ENCODE data around the gene GAN.
A peak's percentile ranks its signal among the peaks of the same experiment; 100 is the strongest.

GAN gene

DNA sequence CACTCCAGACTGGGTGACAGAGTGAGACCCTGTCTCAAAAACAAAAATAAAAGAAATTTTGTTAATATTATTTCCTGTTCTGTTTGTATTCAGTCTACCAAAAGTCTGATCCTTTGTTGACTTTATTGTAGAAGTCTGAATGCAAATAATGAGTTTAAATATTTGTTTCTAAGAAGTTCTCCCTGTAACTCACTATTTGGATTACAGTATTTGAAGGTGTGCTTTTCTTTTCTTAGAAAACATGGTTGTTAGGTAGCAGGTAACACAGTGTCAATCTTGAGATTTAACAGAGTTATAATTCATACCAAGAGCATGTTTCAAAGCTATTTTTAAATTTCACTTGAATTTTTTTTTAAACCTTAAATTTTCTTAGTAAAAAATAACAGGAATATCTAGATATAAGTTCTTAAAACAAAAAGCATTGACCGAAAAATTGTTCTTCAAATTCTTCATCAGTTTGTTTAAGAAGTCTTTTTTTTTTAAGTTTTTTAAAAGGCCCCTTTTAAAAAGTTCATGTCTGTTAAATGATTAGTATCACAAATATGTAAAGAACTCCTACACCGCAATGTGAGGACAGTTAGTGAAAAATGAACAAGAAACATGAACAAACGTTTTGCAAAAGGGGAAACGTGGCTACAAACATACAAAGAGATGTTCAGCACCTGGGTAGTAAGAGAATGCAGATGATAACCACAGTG lies 35.0 kb downstream of the GAN start:
- no peak for DNase-seq (ENCODE audit: low spot score)
- no peak for FAIRE-seq

DNA sequence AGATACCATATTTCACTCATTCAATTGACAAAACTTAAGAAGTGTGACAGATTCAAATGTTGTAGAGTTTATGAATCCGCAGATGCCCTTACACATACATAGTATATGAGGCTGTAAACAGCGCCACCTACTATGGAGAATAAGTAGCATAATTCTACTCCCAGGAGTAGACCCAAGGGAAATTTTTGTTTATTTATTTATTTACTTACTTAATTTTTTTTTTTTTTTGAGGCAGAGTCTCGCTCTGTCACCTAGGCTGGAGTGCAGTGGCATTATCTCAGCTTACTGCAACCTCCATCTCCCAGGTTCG lies 35.5 kb downstream of the GAN start:
- no peak for FAIRE-seq
- no peak for DNase-seq (ENCODE audit: low spot score)

DNA sequence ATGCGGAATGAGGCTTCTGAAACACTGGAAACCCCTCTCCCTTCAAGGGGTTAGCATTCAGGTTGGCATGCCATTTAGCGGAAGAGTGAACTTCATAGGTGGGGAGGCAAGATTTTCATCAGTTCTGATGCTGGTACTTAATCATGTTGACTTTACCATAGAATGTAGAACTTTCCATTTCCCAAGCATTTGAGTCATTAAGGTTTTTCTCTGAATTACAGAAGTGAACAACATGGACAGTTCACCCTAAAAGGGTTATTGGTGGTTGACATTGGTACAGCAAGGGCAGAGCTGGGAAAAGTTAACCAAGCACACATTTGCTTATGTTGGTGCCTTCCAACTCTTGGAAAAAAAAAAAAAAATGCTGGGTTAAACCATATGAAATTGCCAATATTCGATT lies 39.1 kb downstream of the GAN start:
- FAIRE-seq, result no peak
- no peak for DNase-seq (ENCODE audit: low spot score)

DNA sequence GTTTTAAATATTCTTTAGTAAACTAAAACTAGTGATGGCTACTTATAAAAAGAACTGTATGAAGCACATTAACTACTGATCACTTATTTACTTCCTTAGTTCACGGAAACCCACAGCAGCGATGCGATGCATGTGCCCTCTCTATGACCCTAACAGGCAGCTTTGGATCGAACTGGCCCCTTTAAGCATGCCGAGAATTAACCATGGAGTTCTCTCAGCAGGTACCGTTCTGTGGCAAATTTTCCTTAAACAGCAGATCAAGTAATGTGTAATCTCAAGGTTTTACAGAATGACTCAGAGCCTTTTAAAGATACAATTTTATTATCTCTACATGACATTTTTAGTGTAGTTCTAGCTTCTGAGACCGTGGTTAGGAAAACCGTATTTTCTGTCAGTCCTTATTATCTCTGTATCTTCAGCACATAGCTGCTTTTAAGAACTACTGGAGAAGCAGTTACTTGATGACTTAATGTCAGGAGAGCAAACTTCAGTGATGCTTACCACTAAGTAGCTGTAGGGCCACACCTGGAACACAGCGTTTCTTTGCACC lies 43.0 kb downstream of the GAN start:
- no peak for DNase-seq (ENCODE audit: low spot score)
- FAIRE-seq, result no peak

DNA sequence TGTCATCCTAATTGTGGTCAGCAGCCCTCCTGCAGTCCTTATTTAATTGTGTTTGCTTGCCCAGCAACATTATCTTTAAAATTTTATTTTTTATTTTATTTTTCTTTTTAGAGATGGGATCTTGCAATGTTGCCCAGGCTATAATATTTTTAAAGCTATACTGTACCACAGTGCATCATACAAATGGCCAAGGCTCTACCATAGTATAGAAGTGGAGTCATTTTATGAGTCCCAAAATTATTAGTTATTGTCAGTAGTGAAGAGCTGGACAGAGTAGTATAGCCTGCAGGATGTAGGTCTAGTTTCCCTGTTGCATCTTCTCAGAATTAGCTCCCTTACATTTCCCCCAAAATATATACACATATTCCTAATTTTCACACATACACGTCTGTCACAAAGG lies 44.1 kb downstream of the GAN start:
- FAIRE-seq (no peak), DNase-seq (ENCODE audit: low spot score) (no peak)

DNA sequence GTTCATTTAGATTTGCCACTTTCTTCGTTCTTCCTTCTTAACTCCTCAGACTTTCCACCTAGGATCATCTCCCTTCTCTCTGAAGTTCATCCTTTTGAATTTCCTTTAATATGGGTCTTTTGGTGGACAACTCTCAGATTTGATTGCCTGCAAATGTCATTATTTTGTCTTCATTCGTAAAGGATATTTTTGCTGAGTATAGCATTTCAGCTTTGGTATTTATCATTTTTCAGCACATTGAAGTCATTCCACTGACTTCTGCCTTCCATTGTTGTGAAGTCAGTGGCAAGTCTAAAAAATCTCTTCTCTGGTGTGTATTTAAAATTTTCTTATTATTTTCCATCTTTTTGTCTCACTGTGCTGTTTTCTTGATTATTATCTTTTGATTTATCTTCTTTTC lies 45.4 kb downstream of the GAN start:
- no peak for DNase-seq (ENCODE audit: low spot score)
- FAIRE-seq, result no peak

DNA sequence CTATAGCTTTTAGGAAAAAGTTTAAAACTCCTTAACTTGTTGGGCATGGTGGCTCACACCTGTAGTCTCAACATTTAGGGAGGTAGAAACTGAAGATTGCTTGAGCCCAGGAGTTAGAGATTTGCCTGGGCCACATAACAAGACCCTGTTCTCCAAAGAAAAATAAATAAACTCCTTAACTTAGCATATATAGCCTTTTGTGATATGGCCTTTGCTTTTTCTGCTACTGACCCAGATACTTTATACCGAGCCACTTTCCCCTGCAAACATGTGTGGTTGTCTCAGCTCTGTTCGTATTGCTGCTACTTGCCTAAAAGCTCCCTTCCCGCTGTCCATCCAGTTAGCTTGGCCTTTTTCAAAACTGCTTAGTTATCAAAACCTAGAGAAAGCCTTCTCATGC lies 51.0 kb downstream of the GAN start:
- no peak for FAIRE-seq
- no peak for DNase-seq (ENCODE audit: low spot score)

DNA sequence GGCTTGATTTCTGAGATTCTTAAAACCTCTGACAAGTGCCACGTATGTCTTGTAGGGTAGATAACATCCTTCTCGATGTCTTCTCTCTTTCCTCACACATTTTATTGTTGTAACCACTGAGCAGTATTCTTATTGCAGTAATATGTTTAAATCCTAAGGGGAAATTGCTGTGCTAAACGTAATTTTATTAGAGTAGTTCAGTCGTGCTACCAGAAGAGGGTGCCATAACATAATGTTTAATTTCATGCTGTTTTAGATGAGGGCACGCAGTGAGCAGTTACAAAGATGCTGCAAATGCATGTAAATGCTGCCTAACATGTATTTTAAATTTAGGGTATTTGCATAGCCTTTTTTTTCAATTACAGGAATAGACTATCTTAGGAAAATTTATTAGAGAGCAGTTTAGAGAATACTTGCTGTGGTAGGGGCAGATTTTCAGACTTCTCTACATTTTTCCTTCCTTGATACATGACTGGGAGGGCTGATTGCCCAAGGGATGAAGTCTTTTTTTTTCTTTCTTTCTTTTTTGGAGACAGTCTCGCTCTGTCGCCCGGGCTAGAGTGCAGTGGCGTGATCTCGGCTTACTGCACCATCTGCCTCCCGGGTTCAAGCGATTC lies 51.7 kb downstream of the GAN start:
- FAIRE-seq, result no peak
- DNase-seq (ENCODE audit: low spot score), result peak; percentile 54

DNA sequence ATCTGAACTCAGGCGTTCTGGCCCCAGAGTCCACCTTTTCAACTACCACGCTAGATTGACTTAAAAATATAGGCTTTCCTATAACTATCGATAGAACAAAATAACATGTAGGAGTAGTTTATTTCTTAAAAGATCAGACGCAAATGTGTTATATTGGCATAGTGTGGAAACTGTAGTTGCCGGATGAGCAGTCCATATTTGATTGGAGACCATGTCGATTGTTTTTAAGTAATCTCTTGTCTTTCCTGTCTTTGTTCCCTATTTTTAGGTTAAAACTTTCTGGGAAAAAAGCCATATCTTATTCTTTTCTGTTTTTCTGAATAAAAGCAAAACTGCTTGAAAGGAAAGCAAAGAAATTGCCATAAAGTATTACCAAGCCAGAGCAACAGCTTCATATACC lies 53.1 kb downstream of the GAN start:
- DNase-seq (ENCODE audit: low spot score) (no peak), FAIRE-seq (no peak)

DNA sequence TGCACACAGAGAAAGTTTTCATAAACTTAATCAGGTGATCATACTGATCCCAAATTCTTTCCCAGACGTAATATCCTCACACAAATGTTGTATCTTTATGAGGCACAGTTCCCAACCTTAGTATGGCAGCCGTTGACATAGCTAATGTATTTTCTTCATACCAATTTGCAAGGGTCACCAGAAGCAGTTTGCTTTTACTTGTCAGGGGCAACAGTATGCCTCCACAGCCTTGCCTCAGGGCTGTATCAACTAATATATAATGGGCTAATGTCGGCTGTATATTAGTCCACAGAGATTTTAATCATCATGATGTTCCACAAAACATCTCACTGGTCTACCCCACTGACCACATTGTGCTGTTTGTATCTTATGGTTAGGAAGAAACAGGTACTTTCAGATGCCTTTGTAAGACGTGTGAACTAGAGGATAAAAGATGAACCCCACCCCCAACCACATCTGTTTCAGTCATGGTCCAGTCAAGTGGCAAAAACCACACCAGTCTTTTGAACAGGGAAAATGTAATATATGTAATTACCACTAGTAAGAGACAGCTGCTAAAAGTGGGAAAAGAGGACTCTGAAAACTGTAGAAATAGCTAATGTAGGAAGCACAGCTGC lies 55.2 kb downstream of the GAN start:
- FAIRE-seq (no peak), DNase-seq (ENCODE audit: low spot score) (no peak)

DNA sequence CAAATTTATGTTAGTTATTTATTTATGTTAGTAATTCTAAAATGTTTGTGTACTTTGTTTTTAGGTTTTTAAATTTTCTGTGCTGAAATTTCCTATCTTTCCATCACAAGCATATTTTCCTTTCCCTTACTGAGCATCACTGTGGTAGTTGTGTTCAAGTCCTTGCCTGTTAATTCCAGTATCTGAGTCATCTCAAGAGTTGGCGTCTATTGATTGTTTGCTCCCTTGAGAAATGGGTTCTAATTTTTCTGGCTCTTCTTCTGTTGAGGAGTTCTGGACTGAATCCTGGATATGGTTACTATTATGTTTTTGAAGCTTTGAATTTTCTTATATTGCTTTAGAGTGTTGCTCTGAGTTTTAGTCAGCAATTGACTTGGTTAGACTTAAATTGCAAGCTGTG lies 56.3 kb downstream of the GAN start:
- FAIRE-seq (no peak), DNase-seq (ENCODE audit: low spot score) (no peak)

DNA sequence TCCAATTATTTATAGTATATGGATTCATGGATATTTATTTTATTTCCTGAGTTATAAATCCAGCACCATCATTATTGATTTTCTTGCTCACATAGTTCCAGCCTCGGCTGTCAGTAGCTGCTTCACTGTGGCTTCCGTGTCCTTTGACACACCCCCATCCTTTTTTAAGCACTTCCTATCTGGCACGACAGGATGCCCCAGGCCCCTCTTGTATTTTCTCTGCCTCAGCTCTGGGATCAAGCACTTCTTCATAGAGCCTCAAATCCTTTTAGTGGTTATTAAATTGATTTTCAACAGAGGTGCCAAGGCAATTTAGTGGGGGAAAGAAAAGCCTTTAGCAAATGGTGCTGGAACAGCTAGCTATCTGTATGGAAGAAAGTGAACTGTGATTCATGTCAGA lies 59.8 kb downstream of the GAN start:
- DNase-seq (ENCODE audit: low spot score) (no peak), FAIRE-seq (no peak)

DNA sequence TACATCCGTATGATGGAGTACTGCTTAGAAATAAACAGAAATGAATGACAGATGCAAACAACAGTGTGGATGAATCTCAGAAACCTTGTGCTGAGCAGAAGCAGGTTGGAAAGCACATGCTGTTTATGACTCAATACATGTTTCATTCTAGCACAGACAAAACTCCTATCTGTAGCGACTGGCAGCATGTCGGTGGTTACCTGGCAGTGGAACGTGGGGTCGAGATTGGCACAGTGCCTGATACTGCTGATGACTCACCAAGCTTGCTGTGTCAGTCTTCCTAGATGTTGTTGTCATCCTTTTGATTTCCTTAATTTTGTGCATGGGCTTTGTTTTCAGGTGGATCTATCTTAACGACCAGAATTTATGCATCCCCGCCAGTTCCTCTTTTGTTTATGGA lies 62.1 kb downstream of the GAN start:
- peak; percentile 49 for DNase-seq (ENCODE audit: low spot score)
- no peak for FAIRE-seq

DNA sequence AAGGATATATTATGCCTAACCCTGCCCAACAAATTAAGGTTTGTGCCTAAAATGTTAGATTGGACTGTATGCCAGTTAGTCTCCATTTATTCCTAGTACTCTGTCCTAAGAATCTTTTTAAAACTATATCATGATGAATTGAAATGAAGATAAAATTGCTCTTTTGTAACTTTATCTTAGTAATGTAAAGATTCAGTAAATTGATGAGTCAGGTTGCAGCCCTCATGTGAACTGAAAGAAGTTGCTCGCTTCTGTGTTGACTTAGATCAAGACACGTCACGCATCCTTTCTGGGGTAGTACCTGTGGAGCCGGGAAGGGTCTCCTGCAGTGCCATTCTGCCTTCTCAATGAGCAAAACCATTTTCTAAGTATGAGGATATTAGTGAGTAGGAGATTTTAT lies 63.3 kb downstream of the GAN start:
- no peak for DNase-seq (ENCODE audit: low spot score)
- FAIRE-seq, result no peak

DNA sequence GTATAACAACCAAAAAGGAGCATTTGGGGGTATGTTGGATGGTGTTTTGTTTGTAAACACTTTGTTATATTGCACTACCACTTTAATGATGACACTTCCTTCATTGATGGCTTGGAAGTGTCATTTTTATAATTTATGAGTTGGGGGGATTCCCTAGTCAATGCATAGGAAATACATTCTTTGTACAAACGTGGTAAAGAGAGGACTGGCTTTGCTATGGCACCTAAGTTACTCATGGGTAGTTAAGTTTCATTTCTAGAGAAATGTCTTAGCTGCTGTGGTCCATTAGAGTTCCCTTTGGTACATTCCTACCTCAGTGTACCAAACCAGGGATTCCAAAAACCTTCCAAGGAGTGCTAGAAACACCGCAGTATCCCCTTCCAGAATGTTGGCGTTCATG lies 66.2 kb downstream of the GAN start:
- DNase-seq (ENCODE audit: low spot score) (no peak), FAIRE-seq (no peak)

DNA sequence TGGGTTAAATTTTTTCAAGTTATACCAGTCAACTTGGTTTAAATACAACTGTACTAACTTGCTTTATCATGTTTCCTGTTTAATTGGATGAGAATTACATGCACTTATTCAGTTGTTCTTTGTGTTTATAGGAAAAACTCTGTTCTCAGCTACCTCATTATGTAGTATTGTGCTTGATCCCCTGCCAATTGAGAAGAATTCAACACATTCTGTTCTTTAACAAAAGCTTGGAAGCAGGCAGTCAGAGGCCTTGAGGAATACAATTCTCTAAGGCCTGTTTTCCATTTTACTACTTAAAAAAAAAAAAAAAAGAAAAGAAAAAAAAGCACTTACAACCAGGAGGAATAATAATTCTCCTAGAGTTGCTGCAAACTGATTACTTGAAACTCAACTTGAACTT lies 69.2 kb downstream of the GAN start:
- FAIRE-seq (no peak), DNase-seq (ENCODE audit: low spot score) (no peak)

DNA sequence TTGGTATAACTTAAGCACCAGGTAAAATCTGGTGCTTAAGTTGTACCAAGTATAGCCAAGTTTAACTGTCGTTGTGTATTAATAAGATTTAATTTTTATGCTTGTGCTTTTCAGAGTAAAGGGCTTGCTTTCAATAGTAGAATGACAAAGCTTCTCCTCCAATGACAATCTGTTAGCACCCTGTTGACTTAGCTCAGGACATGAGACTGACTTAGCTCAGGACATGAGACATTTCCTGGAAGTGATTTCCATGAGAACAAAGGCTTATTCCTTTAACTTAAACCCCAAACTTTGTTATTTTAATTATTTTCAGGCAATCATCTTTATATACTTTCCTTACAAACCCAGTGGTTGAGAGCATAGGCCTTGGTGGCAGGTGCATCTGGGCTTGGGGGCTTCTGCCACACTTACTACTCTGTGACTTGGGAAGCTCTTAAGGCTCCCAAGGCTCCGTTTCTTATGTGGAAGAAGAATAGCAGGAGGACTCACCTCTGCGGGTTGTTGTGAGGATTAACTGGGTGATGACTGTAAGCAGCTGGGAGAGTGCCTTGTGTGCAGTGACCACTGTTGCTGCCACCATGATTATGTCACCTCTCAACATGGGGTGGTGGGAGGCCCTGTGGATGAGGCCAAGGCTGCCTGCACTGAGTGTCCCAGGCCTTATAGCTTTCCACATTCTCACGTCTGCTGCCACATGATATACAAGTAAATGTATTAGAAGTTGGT lies 70.4 kb downstream of the GAN start:
- DNase-seq (ENCODE audit: low spot score) (no peak), FAIRE-seq (no peak)

DNA sequence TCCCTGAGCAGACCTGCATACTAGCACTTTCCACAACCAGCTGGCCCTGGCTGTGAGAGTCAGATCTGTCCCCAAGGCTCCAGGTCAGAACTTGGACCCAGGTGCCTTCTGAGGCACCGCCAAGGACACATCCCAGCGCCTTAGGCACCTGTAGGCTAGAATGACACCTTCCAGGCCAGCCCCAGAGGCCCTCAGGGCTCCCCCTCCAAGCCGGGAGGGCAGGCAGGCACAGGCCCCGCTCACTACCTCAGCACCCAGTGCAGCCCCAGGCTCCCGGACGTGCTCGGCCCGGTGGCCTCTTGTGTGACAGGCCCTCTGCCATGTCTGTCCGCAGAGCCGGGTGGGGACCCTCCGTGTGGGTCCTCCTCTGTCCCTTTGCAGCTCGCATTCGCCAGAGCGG lies 73.6 kb downstream of the GAN start:
- FAIRE-seq (no peak), DNase-seq (ENCODE audit: low spot score) (no peak)

DNA sequence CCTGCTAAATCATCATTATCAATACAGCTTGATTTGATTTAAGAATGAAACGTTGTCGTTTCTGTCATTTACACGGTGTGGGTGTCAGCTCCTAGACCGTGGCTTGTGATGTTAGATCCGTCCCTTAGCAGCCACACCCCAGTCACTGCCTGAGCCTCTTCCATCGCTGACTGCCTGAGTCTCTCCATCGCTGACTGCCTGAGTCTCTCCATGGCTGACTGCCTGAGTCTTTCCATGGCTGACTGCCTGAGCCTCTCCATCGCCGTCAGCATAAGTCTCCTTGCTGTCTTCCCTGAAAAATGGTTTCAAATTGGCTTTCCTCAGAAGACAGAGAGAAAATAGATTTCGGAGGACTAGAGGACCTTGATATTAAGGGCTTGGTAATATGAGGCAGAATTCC lies 76.1 kb downstream of the GAN start:
- DNase-seq (ENCODE audit: low spot score) (no peak), FAIRE-seq (no peak)

DNA sequence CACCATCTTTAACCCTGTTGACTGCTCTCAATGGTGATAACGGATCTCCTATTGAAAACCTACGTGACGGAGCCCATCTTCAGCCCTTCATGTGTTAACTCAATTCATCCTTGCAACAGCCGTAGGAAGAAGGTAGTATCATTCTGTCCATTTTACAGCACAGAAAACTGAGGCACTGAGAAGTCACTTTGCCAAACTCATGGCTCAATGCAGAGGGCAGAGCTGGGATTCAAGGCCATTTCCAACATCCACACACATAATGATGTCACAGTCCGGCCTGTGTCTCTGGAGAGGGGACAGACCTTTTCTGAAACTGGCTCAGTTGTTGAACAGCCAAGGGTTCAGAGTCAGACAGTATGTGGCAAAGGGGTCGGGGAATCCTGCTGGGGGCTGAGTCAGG lies 77.2 kb downstream of the GAN start:
- FAIRE-seq (no peak), DNase-seq (ENCODE audit: low spot score) (no peak)

DNA sequence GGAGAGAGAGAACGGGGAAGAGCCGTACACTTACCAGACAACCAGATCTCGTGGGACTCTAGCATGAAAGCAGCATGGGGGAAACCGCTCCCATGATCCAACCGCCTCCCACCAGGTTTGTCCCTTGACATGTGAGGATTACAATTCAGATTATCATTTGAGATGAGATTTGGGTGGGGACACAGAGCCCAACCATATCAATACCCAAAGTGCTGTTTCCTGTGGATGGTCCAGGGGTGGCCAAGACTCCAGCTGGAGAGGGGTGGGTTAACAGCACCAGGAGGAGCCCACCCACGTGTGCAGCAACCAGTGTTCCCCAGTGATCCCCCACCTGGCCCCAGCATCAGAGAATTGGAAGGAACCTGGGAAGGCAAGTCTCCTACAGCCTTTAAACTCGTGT lies 79.7 kb downstream of the GAN start:
- no peak for FAIRE-seq
- DNase-seq (ENCODE audit: low spot score), result no peak

DNA sequence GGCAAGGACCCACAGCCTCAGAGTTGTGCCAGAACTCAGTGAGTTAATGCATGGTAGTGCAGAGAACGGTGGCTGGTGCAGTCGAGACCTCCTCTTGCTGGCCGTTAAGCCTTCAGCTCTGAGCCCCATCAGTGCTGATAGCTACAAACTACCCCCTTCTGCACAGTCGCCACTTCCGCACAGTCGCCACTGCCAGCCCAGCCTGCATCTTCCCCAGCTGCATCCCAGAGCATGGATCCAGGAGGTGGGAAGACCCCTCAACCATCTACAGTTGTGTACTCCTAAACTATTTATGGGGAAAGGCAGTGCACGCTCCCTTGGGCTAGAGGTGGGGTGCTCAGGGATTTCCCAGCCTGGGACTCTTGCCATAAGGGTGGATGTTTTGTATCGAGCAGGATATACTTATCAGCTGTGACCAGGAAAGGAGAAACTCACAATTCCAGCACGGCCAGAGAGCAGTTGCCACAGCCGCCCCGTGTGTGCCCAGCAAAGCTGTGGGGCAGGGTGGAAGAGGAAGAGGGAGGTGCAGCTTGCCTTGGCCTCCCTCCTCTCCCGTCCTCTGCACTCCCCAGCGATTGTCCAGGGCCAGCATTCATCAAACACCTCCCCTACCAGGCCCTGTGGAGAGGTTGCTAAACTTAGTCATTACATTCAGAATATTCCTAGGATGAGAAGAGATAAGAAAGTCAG lies 80.3 kb downstream of the GAN start:
- FAIRE-seq (no peak), DNase-seq (ENCODE audit: low spot score) (no peak)

Data from urothelium cell line (cell line).